ENCODE data around the gene RPLP2.

The RPLP2 gene

GRCh38 chr11:803770-804598 is 5.8 kb upstream of the RPLP2 start:
- DNase-seq (ENCODE audit: low read depth) = no peak

DNA sequence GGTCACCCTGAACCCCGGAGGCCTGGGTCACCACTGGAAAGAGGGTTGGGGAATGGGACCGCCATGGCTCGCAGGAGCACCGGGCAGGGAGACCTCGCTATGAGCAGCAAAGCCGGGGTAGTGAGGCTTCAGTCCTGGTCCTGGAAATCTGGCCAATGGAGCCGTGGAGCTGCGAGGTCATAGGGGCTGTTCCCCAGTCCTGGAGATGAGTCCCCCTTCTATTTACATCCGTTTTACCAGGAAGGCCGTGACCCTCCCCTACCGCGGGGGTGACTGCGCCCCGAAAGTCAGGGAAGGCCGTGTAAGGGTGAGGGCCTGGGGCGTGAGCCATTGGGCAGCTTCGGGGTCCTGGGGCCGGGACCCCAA is 5.2 kb upstream of the RPLP2 start:
- DNase-seq (ENCODE audit: low read depth) = no peak

GRCh38 chr11:808427-809286 is 1.1 kb upstream of the RPLP2 start:
- DNase-seq (ENCODE audit: low read depth) = no peak

DNA sequence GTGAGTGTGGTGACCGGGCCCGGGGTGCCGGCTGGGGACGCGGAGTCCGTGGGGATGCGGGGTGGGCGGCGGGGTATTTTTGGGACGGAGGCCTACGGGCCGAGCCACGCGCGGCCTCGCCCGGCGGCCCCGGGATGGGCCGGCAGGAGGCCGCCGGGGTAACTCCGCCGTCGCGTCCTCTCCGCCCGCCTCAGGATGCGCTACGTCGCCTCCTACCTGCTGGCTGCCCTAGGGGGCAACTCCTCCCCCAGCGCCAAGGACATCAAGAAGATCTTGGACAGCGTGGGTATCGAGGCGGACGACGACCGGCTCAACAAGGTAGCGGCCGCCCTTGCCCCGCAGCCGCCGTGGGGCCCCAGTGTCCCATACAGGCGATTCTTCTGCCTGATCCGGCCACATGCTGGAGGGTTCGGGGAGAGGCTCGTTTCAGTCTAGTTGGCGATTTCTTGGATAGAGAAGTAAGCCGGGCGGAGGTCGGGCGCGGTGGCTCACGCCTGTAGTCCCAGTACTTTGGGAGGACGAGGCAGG is 337 bp downstream of the RPLP2 start:
- no peak for DNase-seq (ENCODE audit: low read depth)

DNA sequence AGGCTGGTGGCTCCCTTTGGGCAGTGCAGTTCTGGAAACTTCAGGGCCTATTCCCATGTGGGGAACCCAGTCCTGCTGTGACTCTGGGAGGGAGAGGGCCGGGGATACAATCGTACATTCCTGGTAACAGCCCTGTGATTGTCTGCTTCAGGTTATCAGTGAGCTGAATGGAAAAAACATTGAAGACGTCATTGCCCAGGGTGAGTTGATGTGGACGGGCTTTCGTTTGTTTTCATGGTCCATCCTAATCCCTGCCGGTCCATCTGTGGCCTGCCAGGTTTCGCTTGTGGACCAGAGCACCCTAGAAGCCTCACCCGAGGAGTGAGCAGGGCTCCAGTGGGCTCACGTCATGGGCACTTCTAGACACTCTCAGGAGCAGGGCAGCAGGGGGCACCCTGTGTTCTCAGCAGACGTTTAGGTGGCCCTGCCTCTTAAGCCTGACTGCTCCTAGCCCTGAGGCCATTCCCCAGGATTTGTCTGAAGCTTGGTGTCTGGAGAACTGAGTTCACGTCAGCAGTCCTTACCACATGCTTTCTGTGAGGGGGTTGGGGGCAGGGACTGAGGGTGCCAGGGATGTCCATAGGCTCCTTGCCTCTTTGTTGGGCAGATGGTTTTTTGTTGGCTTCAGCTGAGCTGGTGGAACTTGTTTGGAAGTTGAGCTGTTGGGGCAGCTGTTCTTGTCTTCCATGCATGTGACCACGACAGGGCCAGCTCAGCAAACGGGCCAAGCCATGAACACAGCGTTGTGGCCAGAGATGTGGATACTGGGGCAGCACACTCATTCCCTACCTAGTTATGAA is 1.9 kb downstream of the RPLP2 start:
- no peak for DNase-seq (ENCODE audit: low read depth)

DNA sequence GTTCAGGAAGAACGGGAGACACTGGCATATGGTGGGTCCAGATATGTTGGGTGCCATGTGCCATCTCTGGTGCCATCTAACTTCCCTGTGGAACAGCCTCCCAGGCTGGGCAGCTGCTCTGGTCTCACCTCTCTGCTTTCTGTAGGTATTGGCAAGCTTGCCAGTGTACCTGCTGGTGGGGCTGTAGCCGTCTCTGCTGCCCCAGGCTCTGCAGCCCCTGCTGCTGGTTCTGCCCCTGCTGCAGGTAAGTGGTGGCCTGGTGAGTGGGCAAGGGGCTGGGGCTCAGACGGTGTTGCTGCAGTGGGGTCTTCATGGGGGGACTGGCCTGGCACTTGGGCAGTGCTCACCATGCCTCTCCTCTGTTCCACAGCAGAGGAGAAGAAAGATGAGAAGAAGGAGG is 2.6 kb downstream of the RPLP2 start:
- DNase-seq (ENCODE audit: low read depth) = no peak

DNA sequence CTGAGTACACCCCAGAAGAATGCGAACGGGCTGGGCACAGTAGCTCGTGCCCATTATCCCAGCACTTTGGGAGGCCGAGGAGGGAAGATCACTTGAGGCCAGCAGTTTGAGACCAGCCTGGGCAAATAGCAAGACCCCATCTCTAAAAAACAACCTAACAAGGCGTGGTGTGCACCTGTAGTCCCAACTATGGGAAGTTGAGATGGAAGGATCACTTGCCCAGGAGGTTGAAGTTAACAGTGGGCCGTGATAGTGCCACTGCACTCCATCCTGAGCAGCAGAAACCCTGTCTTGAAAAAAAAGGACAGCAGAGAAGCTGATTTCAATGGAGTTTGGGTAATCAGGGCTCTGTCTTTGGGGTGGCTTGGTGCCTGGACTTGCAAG is 3.3 kb downstream of the RPLP2 start:
- no peak for DNase-seq (ENCODE audit: low read depth)

DNA sequence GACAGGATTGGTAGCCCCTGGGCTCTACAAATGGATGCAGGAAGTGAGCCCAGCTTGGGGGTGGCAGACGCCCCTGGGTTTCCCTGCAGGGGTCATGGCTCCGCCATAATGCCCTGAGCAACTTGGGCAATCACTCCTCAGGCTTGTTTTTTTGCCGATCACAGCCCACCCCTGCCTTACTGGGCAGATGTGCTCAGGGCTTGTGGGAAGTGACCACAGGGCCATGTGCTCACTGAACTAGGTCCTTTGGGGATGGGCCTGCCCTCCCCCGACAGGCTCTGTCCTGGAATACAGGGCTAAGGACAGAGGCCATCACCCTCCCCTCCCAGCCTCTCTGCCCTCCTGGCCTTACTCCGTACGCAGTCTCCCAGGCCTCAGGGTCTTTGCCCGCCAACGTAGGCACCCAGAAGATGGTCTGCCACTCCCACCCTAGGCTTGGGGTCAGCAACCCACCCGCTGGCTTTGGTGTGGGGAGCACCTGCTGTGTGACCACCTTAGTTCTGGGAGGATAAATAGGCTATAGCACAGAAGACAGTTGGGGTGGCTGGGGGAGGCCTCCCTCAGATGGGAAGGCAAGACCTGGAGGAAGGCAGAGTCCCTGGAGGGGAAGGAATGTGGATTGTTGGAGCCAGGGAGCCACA is 3.8 kb downstream of the RPLP2 start:
- DNase-seq (ENCODE audit: low read depth) = no peak

- no peak for DNase-seq (ENCODE audit: low read depth)
Observed at GRCh38 chr11:815675-816432, 6.1 kb downstream of the RPLP2 start.

- DNase-seq (ENCODE audit: low read depth) = no peak
Observed at GRCh38 chr11:816433-816779, 6.6 kb downstream of the RPLP2 start.

DNA sequence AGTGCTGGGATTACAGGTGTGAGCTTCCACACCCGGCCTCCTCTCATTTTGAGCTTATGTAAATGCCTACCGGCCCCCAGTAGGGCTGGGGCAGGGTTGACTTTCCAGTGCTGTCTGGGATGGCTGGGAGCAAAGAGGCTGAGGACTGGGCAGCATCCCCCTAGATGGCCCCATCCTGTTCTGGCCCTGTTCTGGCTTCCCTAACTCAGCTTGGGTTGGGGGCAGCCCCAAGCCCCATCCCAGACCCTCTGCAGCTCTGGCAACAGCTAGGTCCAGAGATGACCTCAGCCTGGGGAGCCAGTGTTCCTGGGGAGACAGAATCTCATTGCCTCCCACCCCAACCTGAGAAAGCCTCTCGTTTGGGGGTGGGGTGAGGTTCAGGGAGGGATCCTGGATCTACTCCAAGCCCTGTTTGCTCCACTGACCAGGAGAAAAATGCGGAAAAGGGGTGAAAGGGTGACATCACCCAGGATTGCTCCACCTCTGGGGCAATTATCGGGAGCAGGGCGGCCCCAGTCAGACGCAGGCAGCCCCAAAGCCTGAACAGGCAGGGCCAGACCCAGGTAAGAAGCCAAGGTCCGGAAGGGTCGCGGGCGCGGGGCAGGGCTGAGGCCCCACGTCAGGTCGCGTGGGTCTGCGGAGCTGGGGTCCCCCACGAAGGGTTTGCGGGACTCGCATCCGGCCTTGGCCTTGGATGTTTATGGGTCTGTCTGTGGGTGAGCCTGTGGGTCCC is 8.8 kb downstream of the RPLP2 start, which contains the start of gene PNPLA2:
Gene PNPLA2 (plus strand): TSS at position 519 of the 733 bp plus-strand sequence. CDS start 805 bp downstream, outside the sequence.
- no peak for DNase-seq (ENCODE audit: low read depth)

GRCh38 chr11:819129-819931 is 9.6 kb downstream of the RPLP2 start:
- DNase-seq (ENCODE audit: low read depth) = peak; percentile 85

DNA sequence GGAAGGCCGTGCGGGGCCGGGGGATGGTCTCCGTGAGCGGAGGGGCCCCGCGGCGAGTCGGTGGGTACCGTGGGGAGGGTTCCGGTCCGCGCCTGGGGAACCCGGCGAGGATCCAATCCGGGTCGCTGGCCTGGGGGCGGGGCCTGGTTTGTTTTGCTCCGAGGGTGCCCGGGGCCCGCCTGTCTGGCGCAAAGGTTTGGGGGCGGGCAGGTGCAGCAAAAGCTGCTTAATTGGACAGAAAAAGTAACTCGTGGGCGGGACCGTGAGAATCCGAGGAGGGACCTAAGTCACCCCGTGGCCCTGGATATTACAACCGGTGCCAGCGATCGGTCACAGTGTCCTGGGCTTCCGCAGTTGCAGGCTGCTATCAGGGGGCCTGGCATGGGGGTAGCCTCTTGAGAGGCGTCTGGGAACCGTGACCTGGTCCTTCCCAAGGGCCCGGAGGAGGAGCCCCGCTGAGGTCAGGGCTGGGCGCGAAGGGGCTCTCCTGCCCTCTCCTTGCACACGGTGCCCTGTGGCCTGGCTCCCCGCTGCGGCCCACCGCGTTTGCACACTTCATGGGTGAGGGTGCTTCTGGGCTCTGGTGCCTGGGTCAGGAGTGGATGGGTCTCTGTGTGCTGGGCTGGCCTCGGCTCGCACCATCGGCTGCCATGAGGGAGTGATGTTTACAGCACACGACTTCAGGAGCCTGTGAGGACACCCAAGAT is 10.3 kb downstream of the RPLP2 start:
- DNase-seq (ENCODE audit: low read depth) = peak; percentile 94

DNA sequence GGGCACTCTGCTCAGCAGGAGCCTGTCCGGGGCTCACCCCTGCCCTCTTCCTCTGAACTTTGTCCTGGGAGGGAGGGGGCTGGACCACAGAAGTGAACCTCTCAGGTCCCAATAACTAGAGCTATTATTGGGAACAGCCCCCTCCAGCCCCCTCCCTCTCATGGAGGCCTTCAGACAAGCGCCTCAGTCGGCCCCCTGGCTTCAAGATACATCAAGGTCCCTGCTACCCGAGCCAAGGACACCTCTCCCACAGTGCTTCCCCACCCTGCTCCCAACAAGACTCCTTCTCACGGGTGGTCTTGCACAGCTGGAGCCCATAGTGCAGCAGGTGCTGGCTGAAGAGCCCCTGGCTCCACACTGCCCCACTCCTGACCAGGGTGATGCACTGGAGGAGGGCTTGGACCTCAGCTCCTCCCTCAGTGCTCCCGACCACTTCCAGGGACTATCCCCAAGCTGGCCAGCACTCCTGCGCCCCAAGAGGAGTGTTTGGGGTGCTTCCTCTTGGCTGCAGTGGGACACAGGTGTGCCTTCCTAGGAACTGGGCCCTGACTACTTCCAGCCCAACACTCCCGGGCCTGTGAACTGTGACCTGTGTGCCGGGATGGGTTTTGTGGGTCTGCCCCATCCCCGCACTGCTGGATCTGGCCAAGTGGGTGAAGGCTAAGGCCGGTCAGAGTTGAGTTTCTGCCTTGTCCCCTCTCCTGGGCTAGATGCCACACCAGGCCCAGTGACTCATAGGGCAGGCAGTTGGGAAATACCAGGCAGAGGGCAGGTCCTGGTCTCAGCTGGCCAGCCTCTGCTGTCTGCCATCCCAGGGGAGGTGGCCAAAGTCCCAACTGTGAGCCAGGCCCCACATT is 11.1 kb downstream of the RPLP2 start:
- DNase-seq (ENCODE audit: low read depth) = no peak

GRCh38 chr11:821512-822371 is 12.0 kb downstream of the RPLP2 start:
- DNase-seq (ENCODE audit: low read depth) = no peak

DNA sequence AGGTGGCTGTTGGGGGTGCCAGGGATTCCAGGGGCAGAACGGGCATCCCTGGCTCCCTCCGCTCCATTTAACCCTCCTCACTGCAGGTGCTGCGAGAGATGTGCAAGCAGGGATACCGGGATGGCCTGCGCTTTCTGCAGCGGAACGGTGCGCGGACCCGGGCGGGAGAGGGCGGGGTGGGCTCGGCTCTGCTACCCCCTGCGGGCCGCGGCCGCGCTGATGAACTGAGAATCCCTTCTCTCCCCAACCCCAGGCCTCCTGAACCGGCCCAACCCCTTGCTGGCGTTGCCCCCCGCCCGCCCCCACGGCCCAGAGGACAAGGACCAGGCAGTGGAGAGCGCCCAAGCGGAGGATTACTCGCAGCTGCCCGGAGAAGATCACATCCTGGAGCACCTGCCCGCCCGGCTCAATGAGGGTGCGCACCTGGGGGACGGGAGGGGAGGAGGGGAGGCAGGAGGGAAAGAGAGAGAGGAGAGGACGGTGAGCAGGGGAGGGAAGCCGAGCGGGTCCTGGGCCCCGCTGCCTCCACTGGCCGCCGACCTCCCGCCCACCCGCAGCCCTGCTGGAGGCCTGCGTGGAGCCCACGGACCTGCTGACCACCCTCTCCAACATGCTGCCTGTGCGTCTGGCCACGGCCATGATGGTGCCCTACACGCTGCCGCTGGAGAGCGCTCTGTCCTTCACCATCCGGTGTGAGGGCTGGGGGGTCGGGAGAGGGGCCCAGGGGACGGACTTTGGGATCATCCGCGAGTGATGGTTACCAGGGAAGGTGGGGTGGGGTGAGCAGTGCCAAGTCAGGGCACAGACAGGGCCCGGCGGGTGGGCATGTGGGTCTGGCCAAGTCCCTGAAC is 13.9 kb downstream of the RPLP2 start:
- DNase-seq (ENCODE audit: low read depth) = no peak
